Measurements from ENCODE around the gene ARHGEF28.

Gene ARHGEF28

GRCh38 chr5:73789851-73790281, 163.9 kb downstream of the ARHGEF28 start:
- Mint-ChIP-seq H3K36me3 (ENCODE audit: low read depth) (no peaks in the 10 kb centered on the region), H3K27me3 (ENCODE audit: low read depth) (peaks cover 19% of the 10 kb centered on the region), H3K9me3 (no peaks in the 10 kb centered on the region), H3K4me3 (no peak overlapping the region), H3K27ac (no peak overlapping the region), H3K4me1 (ENCODE audit: low read depth) (no peaks in the 10 kb centered on the region)
- no peak for DNase-seq (ENCODE audit: low spot score)

- H3K27me3 Mint-ChIP-seq (ENCODE audit: low read depth), result peaks cover 19% of the 10 kb centered on the region
- H3K27ac Mint-ChIP-seq, result no peak overlapping the region
Observed at GRCh38 chr5:73791389-73791788, 165.4 kb downstream of the ARHGEF28 start.

GRCh38 chr5:73792687-73793320, 166.8 kb downstream of the ARHGEF28 start:
- Mint-ChIP-seq H3K27ac (no peak overlapping the region), H3K27me3 (ENCODE audit: low read depth) (peaks cover 16% of the 10 kb centered on the region), H3K4me3 (no peak overlapping the region), H3K36me3 (ENCODE audit: low read depth) (no peaks in the 10 kb centered on the region), H3K4me1 (ENCODE audit: low read depth) (peaks cover 6% of the 10 kb centered on the region), H3K9me3 (no peaks in the 10 kb centered on the region)
- DNase-seq (ENCODE audit: low spot score), result peak; percentile 38

More at GRCh38 chr5:73791389-73791788, 165.4 kb downstream of the ARHGEF28 start:
- Mint-ChIP-seq H3K4me3 (no peak overlapping the region), H3K4me1 (ENCODE audit: low read depth) (peaks cover 3% of the 10 kb centered on the region), H3K36me3 (ENCODE audit: low read depth) (no peaks in the 10 kb centered on the region), H3K9me3 (no peaks in the 10 kb centered on the region)
- DNase-seq (ENCODE audit: low spot score), result no peak

DNA sequence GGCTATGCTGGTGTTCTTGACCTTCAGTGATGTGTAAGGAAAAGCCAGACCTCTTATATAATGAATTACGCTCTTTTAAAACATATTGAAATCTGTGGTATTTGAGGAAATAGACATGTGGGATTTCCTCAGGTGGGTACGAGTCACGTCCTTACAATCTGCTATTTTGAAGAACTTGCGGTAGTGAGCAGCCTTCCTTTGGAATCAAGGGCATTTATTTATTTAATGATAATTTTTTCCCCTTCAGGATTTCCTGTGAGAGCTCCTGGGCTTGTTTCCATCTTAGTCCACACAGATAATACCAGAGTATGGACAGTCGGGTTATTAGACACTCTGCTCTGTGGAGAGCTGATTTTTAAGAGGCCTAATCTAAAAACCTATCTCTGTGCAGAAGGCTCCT, 167.9 kb downstream of the ARHGEF28 start:
- no peak overlapping the region for H3K27ac Mint-ChIP-seq
- peaks cover 6% of the 10 kb centered on the region for H3K4me1 Mint-ChIP-seq (ENCODE audit: low read depth)
- no peaks in the 10 kb centered on the region for H3K9me3 Mint-ChIP-seq
- DNase-seq (ENCODE audit: low spot score), result no peak
- no peak overlapping the region for H3K4me3 Mint-ChIP-seq
- no peaks in the 10 kb centered on the region for H3K36me3 Mint-ChIP-seq (ENCODE audit: low read depth)
- peaks cover 16% of the 10 kb centered on the region for H3K27me3 Mint-ChIP-seq (ENCODE audit: low read depth)

GRCh38 chr5:73796164-73797131, 170.5 kb downstream of the ARHGEF28 start:
- no peak for DNase-seq (ENCODE audit: low spot score)
- H3K27me3 Mint-ChIP-seq (ENCODE audit: low read depth), result peaks cover 10% of the 10 kb centered on the region
- H3K27ac Mint-ChIP-seq, result no peak overlapping the region
- H3K9me3 Mint-ChIP-seq, result no peaks in the 10 kb centered on the region
- H3K36me3 Mint-ChIP-seq (ENCODE audit: low read depth), result no peaks in the 10 kb centered on the region
- no peak overlapping the region for H3K4me3 Mint-ChIP-seq
- H3K4me1 Mint-ChIP-seq (ENCODE audit: low read depth), result peaks cover 6% of the 10 kb centered on the region

DNA sequence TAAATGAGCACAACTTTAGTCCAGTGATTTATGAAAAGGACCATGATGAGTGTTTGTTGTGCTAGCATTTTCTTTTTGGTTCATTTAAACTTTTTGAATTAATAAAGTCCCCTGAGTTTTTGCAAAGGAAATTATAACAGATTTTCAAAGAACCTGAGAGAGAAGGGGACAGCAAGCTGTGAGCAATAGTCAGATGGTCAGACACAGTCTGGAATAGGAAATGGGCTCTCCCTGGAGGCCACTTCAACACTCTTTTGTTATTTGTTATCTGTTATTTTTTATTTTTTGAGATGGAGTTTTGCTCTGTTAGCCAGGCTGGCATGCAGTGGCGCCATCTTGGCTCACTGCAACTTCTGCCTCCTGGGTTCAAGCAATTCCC, 171.1 kb downstream of the ARHGEF28 start:
- H3K27ac Mint-ChIP-seq, result no peak overlapping the region
- no peak overlapping the region for H3K4me3 Mint-ChIP-seq
- H3K9me3 Mint-ChIP-seq, result no peaks in the 10 kb centered on the region
- DNase-seq (ENCODE audit: low spot score), result no peak
- H3K36me3 Mint-ChIP-seq (ENCODE audit: low read depth), result no peaks in the 10 kb centered on the region
- H3K27me3 Mint-ChIP-seq (ENCODE audit: low read depth), result peaks cover 6% of the 10 kb centered on the region
- peaks cover 6% of the 10 kb centered on the region for H3K4me1 Mint-ChIP-seq (ENCODE audit: low read depth)

- peaks cover 7% of the 10 kb centered on the region for H3K27me3 Mint-ChIP-seq (ENCODE audit: low read depth)
- no peak overlapping the region for H3K27ac Mint-ChIP-seq
- no peak overlapping the region for H3K4me3 Mint-ChIP-seq
- no peak for DNase-seq (ENCODE audit: low spot score)
- no peaks in the 10 kb centered on the region for H3K36me3 Mint-ChIP-seq (ENCODE audit: low read depth)
- no peaks in the 10 kb centered on the region for H3K9me3 Mint-ChIP-seq
- peaks cover 6% of the 10 kb centered on the region for H3K4me1 Mint-ChIP-seq (ENCODE audit: low read depth)
Observed at GRCh38 chr5:73799401-73799972, 173.5 kb downstream of the ARHGEF28 start.

DNA sequence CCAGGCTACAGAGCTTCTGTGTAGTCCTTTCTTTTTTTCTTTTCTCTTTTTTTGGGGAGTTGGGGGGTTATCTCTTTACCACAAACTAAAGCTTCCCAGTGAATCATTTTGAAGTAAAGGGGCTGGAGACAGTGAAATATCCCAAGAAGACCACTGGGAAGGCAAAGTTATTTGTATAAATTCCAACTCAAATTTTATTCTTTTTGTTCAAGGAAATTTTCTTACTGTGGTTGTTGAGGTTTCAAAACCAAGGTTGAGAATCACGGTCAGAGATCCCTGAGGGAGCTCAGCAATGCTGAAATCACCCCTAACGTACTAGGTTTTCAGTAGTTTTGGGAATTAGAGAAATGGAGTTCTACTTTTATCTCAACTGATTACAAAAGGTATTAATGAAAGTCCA, 175.7 kb downstream of the ARHGEF28 start:
- no peak overlapping the region for H3K4me3 Mint-ChIP-seq
- H3K27me3 Mint-ChIP-seq (ENCODE audit: low read depth), result peaks cover 7% of the 10 kb centered on the region
- H3K36me3 Mint-ChIP-seq (ENCODE audit: low read depth), result no peaks in the 10 kb centered on the region
- H3K9me3 Mint-ChIP-seq, result no peaks in the 10 kb centered on the region
- no peak overlapping the region for H3K27ac Mint-ChIP-seq
- no peak for DNase-seq (ENCODE audit: low spot score)
- peaks cover under 1% of the 10 kb centered on the region for H3K4me1 Mint-ChIP-seq (ENCODE audit: low read depth)

DNA sequence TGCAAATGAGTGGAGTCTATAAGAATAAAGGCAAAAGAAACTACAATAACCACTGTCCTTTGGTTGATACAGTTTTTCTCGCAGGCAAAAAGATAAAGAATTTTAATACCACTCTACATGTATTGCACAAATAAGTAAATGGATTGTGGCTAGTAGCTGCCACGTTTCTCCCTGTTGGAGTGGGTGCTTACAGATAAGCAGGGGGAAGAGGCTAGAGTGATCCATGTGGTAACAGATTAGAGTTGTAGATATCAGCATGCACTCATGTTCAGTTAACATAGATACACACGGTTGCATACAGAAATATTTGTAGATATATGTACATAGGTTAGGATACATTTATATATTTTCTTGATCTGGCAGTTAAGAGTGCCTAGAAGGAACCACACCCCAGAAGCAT, 179.5 kb downstream of the ARHGEF28 start:
- H3K27ac Mint-ChIP-seq, result no peak overlapping the region
- H3K27me3 Mint-ChIP-seq (ENCODE audit: low read depth), result peaks cover 7% of the 10 kb centered on the region
- no peaks in the 10 kb centered on the region for H3K9me3 Mint-ChIP-seq
- no peaks in the 10 kb centered on the region for H3K4me1 Mint-ChIP-seq (ENCODE audit: low read depth)
- no peaks in the 10 kb centered on the region for H3K36me3 Mint-ChIP-seq (ENCODE audit: low read depth)
- DNase-seq (ENCODE audit: low spot score), result no peak
- no peak overlapping the region for H3K4me3 Mint-ChIP-seq

GRCh38 chr5:73808911-73809310, 182.9 kb downstream of the ARHGEF28 start:
- no peaks in the 10 kb centered on the region for H3K4me1 Mint-ChIP-seq (ENCODE audit: low read depth)
- DNase-seq (ENCODE audit: low spot score), result no peak
- H3K27me3 Mint-ChIP-seq (ENCODE audit: low read depth), result peaks cover 2% of the 10 kb centered on the region
- no peaks in the 10 kb centered on the region for H3K9me3 Mint-ChIP-seq
- H3K27ac Mint-ChIP-seq, result no peak overlapping the region
- H3K4me3 Mint-ChIP-seq, result no peak overlapping the region
- no peaks in the 10 kb centered on the region for H3K36me3 Mint-ChIP-seq (ENCODE audit: low read depth)

GRCh38 chr5:73810429-73810828, 184.4 kb downstream of the ARHGEF28 start:
- Mint-ChIP-seq H3K27me3 (ENCODE audit: low read depth) (peaks cover 2% of the 10 kb centered on the region), H3K36me3 (ENCODE audit: low read depth) (no peaks in the 10 kb centered on the region), H3K27ac (no peak overlapping the region), H3K4me1 (ENCODE audit: low read depth) (no peaks in the 10 kb centered on the region), H3K4me3 (no peak overlapping the region), H3K9me3 (no peaks in the 10 kb centered on the region)
- no peak for DNase-seq (ENCODE audit: low spot score)

DNA sequence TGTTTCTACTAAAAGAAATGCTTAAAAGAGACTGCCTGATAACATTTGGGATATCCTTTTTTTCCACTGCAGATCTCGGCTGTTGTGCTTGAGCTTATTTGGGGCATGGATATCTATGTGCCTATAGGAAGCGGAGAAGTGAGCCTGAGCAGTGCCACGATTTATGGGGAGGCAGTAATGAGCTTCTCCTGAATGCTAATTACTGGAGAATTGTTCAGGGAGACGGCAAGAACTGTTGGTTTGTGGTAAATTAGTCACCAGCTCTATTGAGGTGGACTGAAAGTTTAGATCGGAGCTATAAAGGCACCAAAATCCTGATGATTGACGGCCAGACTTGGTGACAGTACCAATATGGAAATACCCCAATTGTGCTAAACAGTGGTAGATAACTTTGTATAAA, 186.5 kb downstream of the ARHGEF28 start:
- H3K9me3 Mint-ChIP-seq, result no peaks in the 10 kb centered on the region
- no peak overlapping the region for H3K27ac Mint-ChIP-seq
- H3K4me1 Mint-ChIP-seq (ENCODE audit: low read depth), result no peaks in the 10 kb centered on the region
- no peaks in the 10 kb centered on the region for H3K36me3 Mint-ChIP-seq (ENCODE audit: low read depth)
- H3K27me3 Mint-ChIP-seq (ENCODE audit: low read depth), result peaks cover 2% of the 10 kb centered on the region
- DNase-seq (ENCODE audit: low spot score), result no peak
- H3K4me3 Mint-ChIP-seq, result no peak overlapping the region

DNA sequence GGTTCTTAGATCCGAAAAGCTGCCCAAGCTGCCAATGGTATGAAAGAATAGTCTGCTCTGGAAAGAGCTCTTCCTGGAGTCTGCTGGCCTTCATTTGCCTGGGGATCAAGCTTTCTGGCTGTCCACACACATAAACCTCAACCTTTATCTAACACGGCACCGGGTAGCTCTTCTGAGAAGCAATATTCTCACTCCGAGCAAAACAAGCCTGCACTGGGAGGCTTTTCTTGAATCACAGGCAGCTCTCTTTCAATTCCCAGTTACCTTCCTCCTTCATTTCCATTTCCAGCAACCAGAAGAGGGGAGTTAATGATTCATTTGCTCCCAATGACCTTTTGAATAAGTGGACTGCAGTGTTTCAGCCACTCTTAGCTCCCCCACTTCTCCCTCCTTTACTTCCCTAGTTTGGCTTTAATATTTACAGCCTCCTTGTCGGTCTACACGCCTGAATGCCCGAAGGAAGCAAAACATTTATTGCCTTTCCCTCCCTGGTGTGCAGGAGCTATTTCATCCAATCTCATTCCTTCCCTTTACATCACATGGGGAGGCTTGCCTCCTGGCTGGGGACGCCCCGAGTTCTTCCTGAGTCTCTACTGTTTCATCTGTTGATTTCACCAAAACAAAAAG, 187.1 kb downstream of the ARHGEF28 start:
- no peak for DNase-seq (ENCODE audit: low spot score)
- no peaks in the 10 kb centered on the region for H3K36me3 Mint-ChIP-seq (ENCODE audit: low read depth)
- H3K27ac Mint-ChIP-seq, result no peak overlapping the region
- no peaks in the 10 kb centered on the region for H3K4me1 Mint-ChIP-seq (ENCODE audit: low read depth)
- H3K27me3 Mint-ChIP-seq (ENCODE audit: low read depth), result peaks cover 2% of the 10 kb centered on the region
- no peak overlapping the region for H3K4me3 Mint-ChIP-seq
- H3K9me3 Mint-ChIP-seq, result no peaks in the 10 kb centered on the region

Measured in T-helper 2 cell treated with Interferon-gamma antibody and Interleukin-4, amounts not matched to agents 5 μg/mL and 100 μg/mL, for 36 hours (primary cell).